Measurements from ENCODE around the gene UBTF.

UBTF gene

GRCh38 chr17:44167181-44167861, 52.2 kb downstream of the UBTF start:
- no peak for DNase-seq (ENCODE audit: low spot score)

GRCh38 chr17:44164476-44164875, 55.0 kb downstream of the UBTF start:
- DNase-seq (ENCODE audit: low spot score), result no peak

GRCh38 chr17:44159519-44160210, 59.8 kb downstream of the UBTF start:
- DNase-seq (ENCODE audit: low spot score), result no peak

GRCh38 chr17:44155488-44155887, 64.0 kb downstream of the UBTF start:
- DNase-seq (ENCODE audit: low spot score), result no peak
